Measurements from ENCODE around the gene PHLDB3.
"Not testable (repeated sequence)": the region's sequence is repeated elsewhere in the genome, so short reads cannot be mapped to it uniquely, and the experiment has no call there.

Gene PHLDB3

GRCh38 chr19:43504426-43505185 is at the start of gene PHLDB3:
Gene PHLDB3, minus strand, starts transcription at chr19:43504746. Its CDS starts 628 bp downstream, at chr19:43504118.
- peak; percentile 48 for DNase-seq

- DNase-seq: no peak
Observed at GRCh38 chr19:43553656-43554055, 49.1 kb upstream of the PHLDB3 start.

GRCh38 chr19:43552616-43553015 is 48.1 kb upstream of the PHLDB3 start:
- DNase-seq: no peak

GRCh38 chr19:43552198-43552450 is 47.6 kb upstream of the PHLDB3 start:
- DNase-seq: no peak

- no peak for DNase-seq
Observed at GRCh38 chr19:43551399-43552197, 47.1 kb upstream of the PHLDB3 start.

- no peak for DNase-seq
Observed at GRCh38 chr19:43548706-43549105, 44.2 kb upstream of the PHLDB3 start.

- DNase-seq: not testable (repeated sequence)
Observed at GRCh38 chr19:43547926-43548325, 43.4 kb upstream of the PHLDB3 start.

- no peak for DNase-seq
Observed at GRCh38 chr19:43546581-43546980, 42.0 kb upstream of the PHLDB3 start.

- no peak for DNase-seq
Observed at GRCh38 chr19:43545981-43546380, 41.4 kb upstream of the PHLDB3 start.

- DNase-seq: no peak
Observed at GRCh38 chr19:43545276-43545675, 40.7 kb upstream of the PHLDB3 start.

- DNase-seq: no peak
Observed at GRCh38 chr19:43544077-43544476, 39.5 kb upstream of the PHLDB3 start.

GRCh38 chr19:43541920-43542650 is 37.5 kb upstream of the PHLDB3 start:
- no peak for DNase-seq

- no peak for DNase-seq
Observed at GRCh38 chr19:43540381-43540780, 35.8 kb upstream of the PHLDB3 start.

GRCh38 chr19:43538922-43539321 is 34.4 kb upstream of the PHLDB3 start:
- no peak for DNase-seq

- DNase-seq: peak; percentile 4
Observed at GRCh38 chr19:43534816-43535761, 30.5 kb upstream of the PHLDB3 start.

GRCh38 chr19:43534305-43534815 is 29.8 kb upstream of the PHLDB3 start:
- DNase-seq: no peak

GRCh38 chr19:43533546-43534304 is 29.2 kb upstream of the PHLDB3 start:
- peak; percentile 92 for DNase-seq

- peak; percentile 87 for DNase-seq
Observed at GRCh38 chr19:43532962-43533545, 28.5 kb upstream of the PHLDB3 start, which contains the start of gene ZNF575. Gene ZNF575, plus strand, starts transcription at chr19:43533188. Its CDS starts 1,235 bp downstream, at chr19:43534423.

GRCh38 chr19:43532571-43532961 is 28.0 kb upstream of the PHLDB3 start:
- peak; percentile 64 for DNase-seq

- DNase-seq: no peak
Observed at GRCh38 chr19:43527860-43528622, 23.5 kb upstream of the PHLDB3 start.
